GM12878 (cell line): ENCODE data around the gene GABRB3. TPM values are rescaled to one million over a fixed set of nuclear protein-coding genes. Genes with fewer than 3 reads are reported as not detected.

ENCODE experiments used
- ATAC-seq: fragments of 200-7000 bp; cut with Tn5 transposase; 3 replicates; pipeline ENCODE4 v1.9.1; 2020; ENCODE audit warnings: mild to moderate bottlenecking, moderate library complexity
- BruUV-seq: library from RNA; stranded (reverse); fragments of 400-500 nt; replicated peaks from 2 replicates; lab custom pipeline; 2021; lab: Mats Ljungman, UMichigan
- CTCF ChIA-PET: fragments of 300-600 bp; sonication (Branson Sonifier 250); formaldehyde crosslinking; extraction: SDS; loops from one replicate; lab custom pipeline; 2021; ENCODE audit warnings: inconsistent platforms; lab: Yijun Ruan, JAX
- POLR2A ChIA-PET: fragments of 350-600 bp; formaldehyde crosslinking; extraction: SDS; loops from one replicate; lab custom pipeline; 2021; ENCODE audit warnings: inconsistent platforms; lab: Charles Lee
- RAD21 ChIA-PET: fragments of 300-600 bp; sonication (Branson Sonifier 250); formaldehyde crosslinking; loops from one replicate; lab custom pipeline; 2023; ENCODE audit warnings: antibody characterized with exemption; ENCODE audit not compliant: unreplicated experiment; lab: Charles Lee
- SMC1A ChIA-PET: fragments of 300-600 bp; sonication (Branson Sonifier 250); formaldehyde crosslinking; loops from one replicate; lab custom pipeline; 2023; ENCODE audit not compliant: unreplicated experiment, uncharacterized antibody; lab: Charles Lee
- DNase-seq: peaks from one replicate; pipeline ENCODE4 v3.0.0-alpha.2; 2011; ENCODE audit warnings: low read depth, low spot score
- FAIRE-seq: peaks from 3 replicates; lab custom pipeline; 2011; peaks lifted over from hg19 to GRCh38; lab: Jason Lieb, UNC
- H2AFZ ChIP-seq: 2 replicates; pipeline ENCODE4 v1.6.0; 2011; ENCODE audit warnings: low read depth, low read length, control low read depth; ENCODE audit not compliant: control insufficient read depth
- H3K27ac ChIP-seq: 2 replicates; pipeline ENCODE4 v1.5.1; 2011; ENCODE audit warnings: control low read depth; ENCODE audit not compliant: control insufficient read depth, insufficient read depth
- H3K27me3 ChIP-seq, 2 experiments: replicated peaks in 1 of 2; 2 replicates each; pipeline versions ENCODE4 v1.6.0 to v1.6.1; 2011; ENCODE audit warnings: low read length in 1 of 2; ENCODE audit not compliant: control insufficient read depth in 2 of 2, insufficient read depth in 2 of 2
- H3K36me3 ChIP-seq, 2 experiments: 2 replicates each; pipeline ENCODE4 v1.5.1; 2011; ENCODE audit warnings: low read length in 1 of 2; ENCODE audit not compliant: control insufficient read depth in 2 of 2, insufficient read depth in 2 of 2
- H3K4me1 ChIP-seq: 2 replicates; pipeline ENCODE4 v1.6.1; 2011; ENCODE audit warnings: mild to moderate bottlenecking, low read length, moderate library complexity, mixed read lengths; ENCODE audit not compliant: control insufficient read depth, insufficient read depth
- H3K4me2 ChIP-seq: 2 replicates; pipeline ENCODE4 v1.6.0; 2011; ENCODE audit warnings: control low read depth; ENCODE audit not compliant: control insufficient read depth, insufficient read depth
- H3K4me3 ChIP-seq: fragments of 200-600 bp; sonication (generic); 2 replicates; pipeline ENCODE4 v1.5.1; 2016
- H3K79me2 ChIP-seq: 2 replicates; pipeline ENCODE4 v1.6.0; 2011; ENCODE audit warnings: low read length; ENCODE audit not compliant: control insufficient read depth, insufficient read depth
- H3K9ac ChIP-seq: 2 replicates; pipeline ENCODE4 v1.8.0; 2011; ENCODE audit warnings: low read length, control low read depth, mixed read lengths; ENCODE audit not compliant: control insufficient read depth, insufficient read depth
- H3K9me3 ChIP-seq: replicated peaks from 3 replicates; pipeline ENCODE4 v1.5.1; 2011; ENCODE audit warnings: mild to moderate bottlenecking, low read length; ENCODE audit not compliant: control insufficient read depth, insufficient read depth
- H4K20me1 ChIP-seq: 2 replicates; pipeline ENCODE4 v1.6.0; 2011; ENCODE audit not compliant: control insufficient read depth, insufficient read depth
- CBFB ChIP-seq: IDR thresholded peaks from 2 replicates; pipeline ENCODE4 v1.6.1; 2016; ENCODE audit warnings: antibody characterized with exemption, low read depth
- HDAC6 ChIP-seq: fragments of 200-600 bp; sonication (generic); IDR thresholded peaks from one replicate; pipeline ENCODE4 v1.8.0; 2017; ENCODE audit warnings: antibody characterized with exemption; ENCODE audit not compliant: unreplicated experiment
- IRF4 ChIP-seq: IDR thresholded peaks from 2 replicates; pipeline ENCODE4 v1.6.1; 2011; ENCODE audit warnings: low read depth, low read length
- NFXL1 ChIP-seq: fragments of 450-650 bp; IDR thresholded peaks from 2 replicates; pipeline ENCODE4 v1.6.1; 2017; ENCODE audit warnings: antibody characterized with exemption, mild to moderate bottlenecking, borderline replicate concordance
- NFYB ChIP-seq: IDR thresholded peaks from 2 replicates; pipeline ENCODE4 v1.6.1; 2011; ENCODE audit warnings: low read depth, mild to moderate bottlenecking, low read length, improper control_type of control experiment, moderate library complexity; ENCODE audit not compliant: insufficient read depth
- SPI1 ChIP-seq: IDR thresholded peaks from 2 replicates; pipeline ENCODE4 v1.6.1; 2011; ENCODE audit warnings: low read depth, mild to moderate bottlenecking, low read length, moderate library complexity, borderline replicate concordance; ENCODE audit not compliant: insufficient read depth
- STAT3 ChIP-seq: IDR thresholded peaks from 2 replicates; pipeline ENCODE4 v1.6.1; 2011; ENCODE audit warnings: low read depth, low read length, improper control_type of control experiment
- WRNIP1 ChIP-seq: IDR thresholded peaks from 2 replicates; pipeline ENCODE4 v1.6.1; 2011; ENCODE audit warnings: low read depth, low read length, improper control_type of control experiment, borderline replicate concordance
- WGBS: methylation state at CpG from one replicate; pipeline ENCODE4 v1.1.6; 2016; ENCODE audit warnings: low lambda C conversion rate; ENCODE audit not compliant: insufficient replicate concordance, insufficient coverage; ENCODE audit errors: missing lambda C conversion rate; 5-methylcytosine and 5-hydroxymethylcytosine counted together
- in situ Hi-C: fragments of 300-500 bp; cut with MboI; formaldehyde crosslinking; loops from 9 replicates; pipeline ENCODE4 v1.14.3; 2018; ENCODE audit warnings: mixed read lengths
- intact Hi-C: fragments of 100-400 bp; cut with micrococcal nuclease; formaldehyde crosslinking; loops from one replicate; pipeline ENCODE4 v1.14.2; 2022; ENCODE audit not compliant: unreplicated experiment
- polyA plus RNA-seq, 11 experiments: library from polyadenylated mRNA; depleted of rRNA in 4 of 11; unstranded in 6 of 11; stranded (reverse) in 5 of 11; fragments of >200 nt; fragmentation: Nextera tagmentation in 4 of 11; fragmentation: Illumina TruSeq in 1 of 11; extraction: Ambion mirVana in 4 of 11; extraction: Trizol in 1 of 11; gene quantifications; 1 replicate in 1 of 11; 2 replicates in 10 of 11; pipeline versions ENCODE4 v1.2.1 to v1.2.3, GENCODE V29; 2011 to 2016; ENCODE audit warnings: inconsistent platforms in 2 of 11, missing spikeins in 2 of 11, low read depth in 1 of 11
- total RNA-seq, 4 experiments: library from RNA; depleted of rRNA in 3 of 4; stranded (reverse); fragments of >200 nt in 3 of 4; fragmentation: Illumina TruSeq in 1 of 4; extraction: Trizol in 1 of 4; gene quantifications; 2 replicates each; pipeline versions ENCODE4 v1.2.1 to v1.2.3, GENCODE V29; 2013 to 2021
- TF ChIP-seq, protein P1 (sequence below): fragments of 450-650 bp; IDR thresholded peaks from 2 replicates; pipeline ENCODE4 v1.6.1; 2016; ENCODE audit warnings: mild to moderate bottlenecking
- TF ChIP-seq, protein P2 (sequence below): IDR thresholded peaks from 2 replicates; pipeline ENCODE4 v1.6.1; 2012; ENCODE audit warnings: low read length, inconsistent platforms
- TF ChIP-seq, protein P3 (sequence below): fragments of 450-650 bp; IDR thresholded peaks from 2 replicates; pipeline ENCODE4 v1.6.1; 2014; ENCODE audit warnings: mild to moderate bottlenecking

Gene GABRB3
- total and polyA plus RNA-seq, 10 of the 15 experiments (the other 5 are each of a cell fraction or from before 2014, with no cell fraction given): 0.05 to 0.08 (median 0.05) TPM; not detected in 7

DNA sequence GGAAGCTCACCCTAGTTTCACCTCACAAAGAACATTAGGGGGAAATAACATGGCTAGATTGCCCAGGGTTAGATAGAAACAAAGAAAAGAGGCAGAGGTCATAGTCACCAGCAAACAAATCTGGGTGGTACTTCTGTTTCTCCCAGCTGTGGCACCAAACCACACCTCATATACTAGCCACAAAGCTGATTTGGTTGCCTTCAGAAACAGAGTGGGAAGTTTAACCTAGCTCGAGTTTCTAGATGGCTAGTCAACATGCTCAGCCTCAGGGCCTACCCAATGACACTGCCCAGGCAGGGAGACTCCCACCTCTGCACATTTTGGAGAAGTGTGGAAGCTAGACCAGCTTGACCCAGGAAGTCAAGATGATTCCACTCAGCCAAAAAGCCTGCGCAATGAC, 174.2 kb downstream of the GABRB3 start:
- 39% methylated on average over 2 of the region's 2 CpGs for WGBS
- SMC1A ChIA-PET: no interaction called here

DNA sequence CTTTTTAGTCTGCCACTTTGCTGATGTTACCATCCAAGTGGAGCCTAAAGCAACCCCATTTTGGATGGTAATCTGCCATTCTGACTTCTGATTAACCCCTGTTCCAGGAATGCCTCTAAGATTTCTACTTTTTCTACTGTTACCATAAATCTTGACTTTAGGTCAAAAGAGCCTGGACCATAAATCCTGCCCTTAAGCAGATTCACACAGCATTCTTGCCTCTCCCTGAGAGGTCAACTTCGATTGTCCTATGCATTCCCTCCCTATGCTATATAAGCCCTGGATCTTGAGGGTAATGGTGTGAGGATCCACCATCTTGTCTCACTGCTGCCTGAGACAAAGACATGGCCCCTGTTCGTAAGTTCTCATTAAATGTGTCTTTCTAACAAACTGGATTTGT, 177.3 kb downstream of the GABRB3 start:
- H3K9me3 ChIP-seq: no peaks in the 10 kb centered on the region; the same call in 2 of the 3 replicates
- BruUV-seq: no TSS peak
- TF ChIP-seq NFXL1: no peak
- no peak for TF ChIP-seq NFYB
- TF ChIP-seq, protein P1, sequence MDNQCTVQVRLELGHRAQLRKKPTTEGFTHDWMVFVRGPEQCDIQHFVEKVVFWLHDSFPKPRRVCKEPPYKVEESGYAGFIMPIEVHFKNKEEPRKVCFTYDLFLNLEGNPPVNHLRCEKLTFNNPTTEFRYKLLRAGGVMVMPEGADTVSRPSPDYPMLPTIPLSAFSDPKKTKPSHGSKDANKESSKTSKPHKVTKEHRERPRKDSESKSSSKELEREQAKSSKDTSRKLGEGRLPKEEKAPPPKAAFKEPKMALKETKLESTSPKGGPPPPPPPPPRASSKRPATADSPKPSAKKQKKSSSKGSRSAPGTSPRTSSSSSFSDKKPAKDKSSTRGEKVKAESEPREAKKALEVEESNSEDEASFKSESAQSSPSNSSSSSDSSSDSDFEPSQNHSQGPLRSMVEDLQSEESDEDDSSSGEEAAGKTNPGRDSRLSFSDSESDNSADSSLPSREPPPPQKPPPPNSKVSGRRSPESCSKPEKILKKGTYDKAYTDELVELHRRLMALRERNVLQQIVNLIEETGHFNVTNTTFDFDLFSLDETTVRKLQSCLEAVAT: no peak
- no peak for TF ChIP-seq SPI1
- no peak for TF ChIP-seq HDAC6
- no peak for TF ChIP-seq WRNIP1
- no peak for TF ChIP-seq STAT3
- TF ChIP-seq, protein P2, sequence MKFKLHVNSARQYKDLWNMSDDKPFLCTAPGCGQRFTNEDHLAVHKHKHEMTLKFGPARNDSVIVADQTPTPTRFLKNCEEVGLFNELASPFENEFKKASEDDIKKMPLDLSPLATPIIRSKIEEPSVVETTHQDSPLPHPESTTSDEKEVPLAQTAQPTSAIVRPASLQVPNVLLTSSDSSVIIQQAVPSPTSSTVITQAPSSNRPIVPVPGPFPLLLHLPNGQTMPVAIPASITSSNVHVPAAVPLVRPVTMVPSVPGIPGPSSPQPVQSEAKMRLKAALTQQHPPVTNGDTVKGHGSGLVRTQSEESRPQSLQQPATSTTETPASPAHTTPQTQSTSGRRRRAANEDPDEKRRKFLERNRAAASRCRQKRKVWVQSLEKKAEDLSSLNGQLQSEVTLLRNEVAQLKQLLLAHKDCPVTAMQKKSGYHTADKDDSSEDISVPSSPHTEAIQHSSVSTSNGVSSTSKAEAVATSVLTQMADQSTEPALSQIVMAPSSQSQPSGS: no peak
- TF ChIP-seq IRF4: no peak

More for the DNA sequence above, 174.2 kb downstream of the GABRB3 start:
- ChIA-PET CTCF (no interaction called here), POLR2A (no interaction called here), RAD21 (no interaction called here)
- Histone ChIP-seq H3K36me3 (no peaks in the 10 kb centered on the region), H3K79me2 (no peaks in the 10 kb centered on the region), H2AFZ (no peak overlapping the region), H3K27me3 (no peaks in the 10 kb centered on the region), H3K4me1 (no peaks in the 10 kb centered on the region), H3K4me3 (no peak overlapping the region), H3K4me2 (no peak overlapping the region), H3K9ac (no peak overlapping the region), H3K9me3 (no peaks in the 10 kb centered on the region; the same call in 2 of the 3 replicates), H4K20me1 (no peaks in the 10 kb centered on the region), H3K27ac (no peak overlapping the region)
- intact Hi-C loops (no loop called here), in situ Hi-C loops (no loop called here)
- TF ChIP-seq CBFB: no peak
- TF ChIP-seq, protein P3, sequence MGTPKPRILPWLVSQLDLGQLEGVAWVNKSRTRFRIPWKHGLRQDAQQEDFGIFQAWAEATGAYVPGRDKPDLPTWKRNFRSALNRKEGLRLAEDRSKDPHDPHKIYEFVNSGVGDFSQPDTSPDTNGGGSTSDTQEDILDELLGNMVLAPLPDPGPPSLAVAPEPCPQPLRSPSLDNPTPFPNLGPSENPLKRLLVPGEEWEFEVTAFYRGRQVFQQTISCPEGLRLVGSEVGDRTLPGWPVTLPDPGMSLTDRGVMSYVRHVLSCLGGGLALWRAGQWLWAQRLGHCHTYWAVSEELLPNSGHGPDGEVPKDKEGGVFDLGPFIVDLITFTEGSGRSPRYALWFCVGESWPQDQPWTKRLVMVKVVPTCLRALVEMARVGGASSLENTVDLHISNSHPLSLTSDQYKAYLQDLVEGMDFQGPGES: no peak
- BruUV-seq: no TSS peak
- DNase-seq (no peak), FAIRE-seq (no peak), ATAC-seq (no peak)

More for the DNA sequence above, 177.3 kb downstream of the GABRB3 start:
- in situ Hi-C loops (no loop called here), intact Hi-C loops (no loop called here)
- ChIA-PET RAD21 (no interaction called here), SMC1A (no interaction called here), POLR2A (no interaction called here), CTCF (no interaction called here)
- no peak overlapping the region for H3K4me2 ChIP-seq
- H3K4me3 ChIP-seq: no peak overlapping the region
- no peaks in the 10 kb centered on the region for H3K36me3 ChIP-seq
- H3K9ac ChIP-seq: no peak overlapping the region
- no peak for ATAC-seq
- H3K27me3 ChIP-seq: no peaks in the 10 kb centered on the region
- no peak for DNase-seq
- H4K20me1 ChIP-seq: no peaks in the 10 kb centered on the region
- no peak overlapping the region for H2AFZ ChIP-seq
- no peak overlapping the region for H3K27ac ChIP-seq
- no peaks in the 10 kb centered on the region for H3K4me1 ChIP-seq
- WGBS: 0% methylated on average over 2 of the region's 2 CpGs
- no peaks in the 10 kb centered on the region for H3K79me2 ChIP-seq
- FAIRE-seq: no peak
